Activated CD4-positive, alpha-beta T cell treated with anti-CD3 and anti-CD28 coated beads for 48 hours (primary cell): ENCODE results near the gene OSGIN1.
"Not testable (repeated sequence)": the region's sequence is repeated elsewhere in the genome, so short reads cannot be mapped to it uniquely, and the experiment has no call there.

Experiments used
- DNase-seq: peaks from one replicate; pipeline ENCODE4 v3.0.0-alpha.2; 2020

Gene OSGIN1

DNA sequence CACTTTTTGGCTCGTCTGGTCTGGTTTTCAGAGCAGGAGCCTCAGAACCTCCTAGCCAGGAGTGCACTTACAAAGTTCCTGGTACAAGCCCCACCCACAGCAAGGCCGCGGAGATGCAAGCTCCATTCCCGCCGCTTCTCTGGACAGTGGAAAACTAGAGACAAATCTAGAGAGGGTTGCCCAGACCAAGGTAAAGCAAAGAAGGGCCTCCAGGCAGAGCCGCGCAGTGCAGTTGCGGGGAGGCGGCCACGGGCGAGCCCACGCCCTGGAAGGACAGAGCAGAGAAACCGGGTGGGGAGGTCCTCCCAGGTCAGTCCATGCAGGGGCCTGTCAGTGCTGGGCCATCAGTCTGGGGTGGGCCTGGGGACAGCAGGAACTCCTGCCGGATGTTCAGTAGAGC lies 11.0 kb upstream of the OSGIN1 start:
- DNase-seq: no peak

DNA sequence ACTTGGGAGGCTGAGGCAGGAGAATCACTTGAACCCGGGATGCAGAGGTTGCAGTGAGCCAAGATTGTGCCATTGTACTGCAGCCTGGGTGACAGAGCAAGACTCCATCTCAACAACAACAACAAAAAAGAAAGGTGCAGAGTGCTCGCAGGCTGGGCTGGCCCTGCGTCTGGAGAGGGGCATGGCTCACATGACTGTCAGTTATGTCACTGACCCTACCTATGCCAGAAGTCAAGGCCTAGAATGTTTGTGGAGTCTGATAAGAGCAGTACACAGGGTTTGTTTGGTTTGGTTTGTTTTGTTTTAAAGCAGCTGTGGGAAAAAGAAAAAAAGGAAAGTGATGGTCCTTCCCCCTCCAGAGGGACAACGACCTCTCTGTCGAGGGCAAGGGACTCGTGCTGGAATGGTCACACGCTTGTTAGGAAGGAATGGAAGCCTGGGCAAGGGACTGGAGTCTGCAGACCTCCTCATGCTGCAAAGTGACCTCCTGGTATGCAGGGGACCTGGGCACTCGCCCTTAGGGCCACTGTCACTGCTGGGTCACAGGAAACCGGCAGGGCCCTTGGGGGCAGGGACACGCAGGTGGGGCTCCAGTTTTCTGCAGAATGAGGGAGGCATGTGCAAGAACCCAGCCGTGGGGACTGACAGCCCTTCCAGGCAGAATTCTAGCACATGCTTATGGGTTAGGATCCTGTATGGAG lies 10.1 kb upstream of the OSGIN1 start:
- DNase-seq: no peak

DNA sequence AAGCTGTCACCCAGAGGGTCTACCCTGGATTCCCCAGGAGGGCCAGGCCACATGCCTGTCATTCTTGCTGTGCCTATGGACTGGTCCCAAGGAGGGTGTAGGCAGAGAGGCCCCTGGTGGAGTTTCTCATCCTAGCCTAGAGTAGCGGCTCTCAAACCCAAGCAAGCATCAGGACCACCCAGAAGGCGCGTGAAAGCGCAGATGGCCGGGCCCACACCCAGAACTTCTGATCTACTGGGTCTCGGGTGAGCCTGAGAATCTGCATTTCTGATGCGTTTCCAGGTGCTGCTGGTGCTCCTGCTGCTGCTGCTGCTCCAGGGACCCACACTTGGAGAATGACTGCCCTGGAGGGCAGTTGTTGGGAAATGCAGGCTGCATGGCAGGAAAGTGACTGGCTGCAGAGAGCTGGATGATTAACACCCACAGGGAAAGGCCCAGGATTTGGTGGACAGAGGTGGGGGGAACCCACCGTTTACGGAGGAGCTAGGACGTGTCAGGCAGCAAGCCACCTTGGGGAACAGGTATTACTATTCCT lies 9.5 kb upstream of the OSGIN1 start:
- no peak for DNase-seq

DNA sequence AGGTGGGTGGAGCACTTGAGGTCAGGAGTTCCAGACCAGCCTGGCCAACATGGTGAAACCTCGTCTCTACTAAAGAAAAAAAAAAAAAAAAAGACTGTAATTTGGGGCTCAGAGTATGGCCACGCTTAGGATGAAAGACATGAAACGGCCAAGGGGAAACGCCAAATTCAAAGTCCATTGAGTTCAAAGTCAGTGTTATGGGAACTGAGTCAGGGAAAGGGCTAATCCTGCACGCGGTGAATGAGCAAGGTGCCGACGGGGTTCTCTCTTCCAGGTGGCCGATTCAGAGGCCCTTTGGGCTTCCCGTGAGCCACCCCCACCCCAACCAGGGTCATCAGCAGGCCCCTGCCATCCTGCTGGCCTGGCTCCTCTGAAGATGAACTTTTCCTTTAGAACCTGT lies 7.5 kb upstream of the OSGIN1 start:
- DNase-seq: no peak

DNA sequence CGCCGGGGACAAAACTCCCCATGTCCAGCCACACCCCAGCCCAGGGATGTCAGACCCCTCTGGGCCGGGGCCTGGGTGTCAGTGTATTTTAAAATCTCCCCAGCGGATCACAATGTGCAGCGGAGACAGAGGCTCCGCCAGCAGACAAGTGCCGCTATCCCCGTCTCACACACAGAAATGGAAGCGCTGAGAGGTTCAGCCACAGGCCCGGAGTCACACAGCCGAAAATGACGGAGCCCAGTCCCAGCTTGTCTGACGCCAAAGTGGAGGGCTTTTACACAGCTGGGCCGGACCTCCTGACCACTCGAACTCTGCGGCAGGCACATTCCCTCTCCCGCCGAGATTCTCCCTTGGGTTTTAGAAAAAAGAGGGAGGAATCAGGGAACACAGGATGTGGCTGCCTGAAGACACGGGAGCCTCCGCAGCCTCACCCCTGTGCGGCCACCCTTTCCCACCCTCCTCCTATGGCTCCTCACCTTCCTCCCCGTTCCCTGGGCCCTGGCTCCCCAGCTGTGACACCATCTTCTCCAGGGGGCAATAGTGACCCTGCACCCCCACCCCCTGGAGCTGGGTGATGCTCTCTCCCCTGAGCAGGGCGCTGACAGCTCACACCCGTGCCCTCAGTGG lies 6.8 kb upstream of the OSGIN1 start:
- DNase-seq: no peak

DNA sequence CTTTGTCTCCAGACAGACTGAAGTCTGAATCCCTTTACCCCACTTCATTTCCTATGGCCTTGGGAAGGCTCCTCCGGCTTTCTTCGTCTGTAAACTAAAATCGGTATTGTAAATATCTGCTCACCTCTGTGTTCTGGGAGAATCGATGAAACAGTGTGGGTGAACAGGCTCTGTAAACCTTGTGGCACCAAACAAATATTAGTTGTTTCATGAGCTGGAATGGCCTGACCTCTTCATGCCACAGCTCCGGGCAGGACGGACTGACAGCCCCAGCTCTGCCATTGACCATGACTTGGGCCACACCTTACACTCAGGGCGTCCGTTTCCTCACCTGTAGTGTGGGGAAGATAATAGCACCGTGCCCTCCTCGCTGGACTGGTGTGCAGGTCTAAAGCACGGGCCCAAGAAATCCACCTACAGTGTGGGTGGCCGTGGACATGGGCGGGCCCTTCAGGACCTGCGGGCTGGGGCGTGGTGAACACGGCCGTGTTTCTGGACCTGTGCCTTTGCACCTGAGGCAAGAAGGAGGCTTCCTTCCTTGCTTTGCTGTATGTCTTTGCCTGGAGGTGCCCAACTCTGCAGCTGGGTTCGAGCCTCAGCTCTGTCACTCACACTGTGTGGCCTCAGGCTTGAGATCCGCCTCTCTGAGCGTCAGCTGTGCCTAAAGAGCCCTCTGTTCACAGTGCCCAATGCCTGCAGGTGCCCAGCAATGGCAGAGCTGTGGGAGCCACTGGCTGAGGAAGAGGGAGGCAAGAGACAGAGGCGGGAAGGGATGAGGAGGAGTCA lies 6.1 kb upstream of the OSGIN1 start:
- DNase-seq: no peak

DNA sequence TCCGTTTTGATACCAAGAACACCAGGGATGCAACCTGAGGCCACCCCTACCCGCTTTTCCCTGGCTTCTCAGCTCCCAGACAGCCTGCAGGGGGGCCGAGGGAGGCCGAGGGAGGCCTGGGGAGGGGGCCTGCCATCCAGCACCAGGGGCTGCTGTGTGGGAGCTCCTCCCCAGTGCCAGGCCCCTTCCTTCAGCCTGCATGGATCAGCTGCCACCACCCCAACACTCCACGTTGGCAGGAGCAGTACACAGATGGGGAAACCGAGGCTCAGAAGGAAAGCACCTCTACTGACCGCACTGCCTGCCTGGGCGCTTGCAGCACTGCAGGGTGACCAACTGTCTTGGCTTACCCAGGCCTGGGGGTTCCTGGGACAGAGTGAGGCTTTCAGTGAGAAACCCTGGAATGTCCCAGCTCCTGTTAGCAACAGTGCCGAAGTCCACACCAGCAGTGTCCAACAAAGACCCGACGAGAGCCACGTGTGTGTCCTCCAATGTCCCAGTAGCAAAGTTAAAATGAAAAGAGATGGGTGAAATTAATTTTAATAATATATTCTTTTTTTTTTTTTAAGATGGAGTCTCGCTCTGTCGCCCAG lies 5.3 kb upstream of the OSGIN1 start:
- DNase-seq: no peak

DNA sequence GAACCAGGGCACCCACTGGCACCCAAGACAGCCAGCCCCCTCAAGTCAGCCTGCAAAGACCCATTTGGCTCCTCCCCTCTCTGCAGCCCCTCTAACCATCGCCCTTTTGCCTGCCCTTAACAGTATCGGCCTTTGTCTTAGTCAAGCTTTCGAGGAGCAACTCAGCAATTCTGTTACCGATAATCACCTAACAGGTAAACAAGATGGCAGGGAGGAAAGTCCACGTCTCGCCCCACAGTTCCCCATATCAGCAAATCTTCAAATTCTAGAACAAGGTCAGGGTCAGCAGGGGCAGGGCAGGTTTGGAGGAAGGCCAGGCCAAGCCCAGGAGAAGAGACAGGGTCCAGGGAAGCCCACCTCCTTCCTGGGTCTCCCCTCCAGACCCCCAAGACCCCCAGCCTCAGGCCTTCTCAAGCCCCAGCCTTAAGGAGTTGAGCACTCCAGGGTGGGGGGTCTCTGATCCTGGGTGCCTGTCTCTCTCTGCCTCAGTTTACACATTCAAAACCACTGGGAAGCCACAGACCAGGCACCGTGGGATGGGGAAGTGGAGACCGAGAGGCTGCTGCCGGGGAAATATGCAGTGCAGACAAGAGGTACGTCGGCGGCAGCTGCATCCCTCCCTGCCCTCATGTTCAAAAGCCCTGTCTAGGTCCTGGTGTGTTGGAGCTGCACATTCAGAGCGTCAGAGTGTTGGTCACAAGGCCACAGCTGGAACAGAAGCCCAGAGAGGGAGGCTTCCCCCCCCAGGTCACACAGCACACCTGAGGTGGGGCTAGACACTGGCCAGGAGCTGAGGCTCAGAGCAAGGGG lies 3.9 kb upstream of the OSGIN1 start:
- DNase-seq: no peak

DNA sequence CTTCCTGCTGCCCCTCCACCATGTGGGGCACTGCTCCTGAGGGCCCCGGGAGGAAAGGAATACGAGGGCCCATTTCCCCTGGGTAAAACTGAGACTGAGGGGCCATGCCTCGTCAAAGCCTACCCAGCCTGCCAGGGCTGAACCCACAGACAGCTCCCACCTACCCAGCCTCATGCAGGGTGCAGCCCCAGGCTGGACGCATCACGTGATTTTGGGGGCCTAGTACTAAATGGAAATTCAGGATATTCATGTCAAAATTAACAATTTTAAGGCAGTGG lies 3.4 kb upstream of the OSGIN1 start:
- DNase-seq: no peak

DNA sequence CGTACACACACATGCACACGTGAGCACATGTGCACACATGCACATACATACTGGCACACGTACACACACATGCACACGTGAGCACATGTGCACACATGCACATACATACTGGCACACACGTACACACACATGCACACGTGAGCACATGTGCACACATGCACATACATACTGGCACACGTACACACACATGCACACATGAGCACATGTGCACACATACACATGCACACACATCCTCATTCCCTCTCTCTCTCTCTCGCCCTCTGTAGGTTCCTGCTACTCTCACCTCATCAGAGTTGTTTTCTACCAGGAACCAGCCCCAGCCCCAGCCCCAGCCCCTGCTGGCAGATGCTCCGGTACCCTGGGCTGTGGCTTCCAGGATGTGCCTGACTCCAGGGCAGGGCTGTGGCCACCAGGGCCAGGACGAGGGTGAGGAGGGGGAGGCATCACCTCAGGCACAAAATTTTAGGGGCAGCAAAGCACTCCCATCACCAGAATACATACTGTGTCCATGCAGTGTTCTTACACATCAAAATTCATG lies 2.1 kb upstream of the OSGIN1 start:
- DNase-seq: not testable (repeated sequence)

DNA sequence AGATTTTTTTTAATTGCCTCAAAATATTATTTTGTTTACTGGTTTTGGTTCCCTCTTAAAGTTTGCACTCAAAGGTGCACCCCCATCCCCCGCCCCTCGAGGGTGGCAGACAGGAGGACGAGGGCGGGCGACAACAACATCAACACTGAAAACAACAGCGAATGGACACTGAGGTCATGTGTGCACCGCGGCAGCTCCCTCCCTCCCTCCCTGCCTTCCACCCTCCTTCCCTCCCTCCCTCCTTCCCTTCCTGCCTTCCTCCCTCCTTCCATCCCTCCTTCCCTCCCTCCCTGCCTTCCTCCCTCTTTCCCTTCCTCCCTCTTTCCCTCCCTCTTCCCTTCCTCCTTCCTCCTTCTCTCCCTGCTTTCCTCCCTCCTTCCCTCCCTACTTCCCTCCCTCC lies 1.5 kb upstream of the OSGIN1 start:
- no peak for DNase-seq

DNA sequence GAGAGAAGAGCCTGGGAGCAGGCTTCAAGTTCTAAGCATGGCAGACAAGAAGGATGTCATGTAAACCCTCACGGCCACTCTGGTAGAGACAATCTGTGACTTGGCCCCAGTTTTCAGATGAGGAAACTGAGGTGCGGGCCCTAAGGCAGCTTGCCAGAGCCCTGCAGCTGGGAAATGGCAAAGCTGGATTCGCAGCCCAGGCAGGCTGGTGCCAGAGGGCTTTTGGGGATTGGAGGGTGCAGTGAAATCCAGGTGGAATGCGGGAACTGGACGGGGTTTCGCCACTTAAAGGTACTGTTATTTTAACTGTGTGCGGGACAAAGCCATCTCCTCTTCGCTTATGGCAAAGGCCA lies 477 bp upstream of the OSGIN1 start:
- no peak for DNase-seq

DNA sequence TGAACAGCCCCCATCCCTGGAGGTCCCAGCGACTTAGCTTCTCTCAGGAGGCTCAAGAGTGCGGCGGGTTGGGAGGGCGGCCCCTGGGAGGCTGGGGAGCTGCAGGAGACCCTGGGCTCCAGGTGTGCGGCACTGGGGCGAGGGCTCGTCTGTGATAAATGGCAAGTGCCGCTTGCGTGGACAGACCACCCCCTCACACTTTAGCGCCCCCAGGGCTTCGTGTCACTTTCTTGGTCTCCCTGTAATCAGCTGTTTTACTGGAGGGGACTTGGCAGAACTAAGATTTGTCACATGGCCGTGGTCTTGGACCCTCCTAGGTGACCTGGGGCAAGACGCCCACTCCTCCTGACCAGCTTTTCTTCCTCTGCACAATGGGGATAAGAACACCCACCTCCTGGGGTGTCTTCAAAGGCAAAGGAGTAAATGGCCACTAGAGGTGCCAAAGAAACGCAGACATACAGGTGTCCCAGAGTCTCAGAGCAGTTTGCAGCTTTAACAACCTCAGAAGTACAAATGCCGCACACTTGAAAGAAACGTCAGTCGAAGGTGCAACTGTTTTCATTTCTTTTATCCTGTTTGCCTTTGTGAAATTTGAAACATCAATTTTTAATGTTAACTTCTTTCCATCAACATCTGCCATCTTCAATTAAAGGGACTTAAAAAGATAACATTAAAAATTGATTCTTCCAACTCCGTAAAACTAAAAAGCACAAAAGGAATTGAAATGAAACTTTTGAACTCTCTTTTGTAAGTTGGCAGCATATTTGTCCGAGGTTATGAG lies 946 bp downstream of the OSGIN1 start:
- peak; percentile 32 for DNase-seq

DNA sequence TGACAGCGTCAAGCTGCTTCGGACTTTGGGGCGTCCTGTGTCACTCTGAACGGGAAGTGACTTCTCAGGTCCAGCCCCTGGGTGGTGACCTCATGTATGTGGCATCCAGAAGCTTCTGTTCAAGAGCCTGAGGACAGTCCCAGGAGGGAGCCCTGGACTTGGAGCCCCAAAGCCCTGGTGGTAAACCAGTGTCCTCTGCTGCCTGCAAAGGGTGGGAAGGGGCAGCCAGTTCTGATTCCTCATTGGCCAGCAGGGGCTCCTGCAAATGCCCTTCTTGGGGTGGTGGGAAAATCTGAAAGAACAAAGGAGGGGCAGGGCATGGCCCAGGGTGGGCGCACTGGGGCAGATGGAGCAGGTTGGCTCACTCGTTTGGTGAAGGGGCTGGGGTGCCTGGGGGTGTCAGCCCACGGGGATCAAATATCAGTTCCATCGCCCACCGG lies 1.6 kb downstream of the OSGIN1 start:
- no peak for DNase-seq

DNA sequence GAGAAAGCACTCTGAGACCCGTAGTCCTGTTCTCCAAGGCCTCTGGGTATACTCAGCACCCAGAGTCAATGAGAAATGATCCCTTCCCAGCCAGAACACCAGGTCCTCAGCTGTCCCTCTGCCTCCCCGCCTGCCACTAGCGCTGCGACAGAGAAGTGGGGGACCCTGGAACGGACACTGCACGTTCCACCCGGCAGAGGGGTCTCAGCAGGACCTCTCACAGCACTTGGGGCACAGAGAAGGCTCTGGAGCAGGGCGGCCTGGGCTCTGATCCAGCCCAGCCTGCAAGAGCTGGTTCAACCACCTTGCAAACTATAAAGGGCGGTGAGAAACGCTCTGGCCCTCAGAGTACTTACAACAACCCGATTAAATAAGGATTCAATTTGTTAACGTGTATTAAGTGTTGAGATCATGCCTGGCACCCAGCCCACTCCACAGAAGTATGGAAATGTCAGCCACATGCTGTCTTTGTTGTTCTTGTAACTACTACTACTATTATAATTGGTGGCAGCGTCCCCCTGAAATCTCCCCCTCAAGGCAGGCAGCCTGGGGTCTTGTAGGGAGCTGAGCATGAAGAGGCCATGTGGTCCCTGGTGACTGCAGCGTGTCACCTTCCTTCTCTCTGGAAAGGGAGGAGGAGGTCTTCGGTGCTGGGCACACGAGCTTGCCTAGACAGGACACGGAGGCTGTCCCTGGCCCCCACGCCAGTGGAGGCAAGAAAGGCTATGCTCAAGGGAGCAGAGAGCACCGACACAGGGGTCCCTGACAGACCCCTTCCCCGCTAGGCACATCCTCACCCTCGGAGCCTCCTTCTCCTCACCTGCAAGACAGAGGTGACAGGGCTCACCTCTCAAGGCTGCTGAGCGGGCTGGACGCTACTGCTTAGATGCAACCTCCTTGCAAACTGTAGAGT lies 2.4 kb downstream of the OSGIN1 start:
- no peak for DNase-seq

DNA sequence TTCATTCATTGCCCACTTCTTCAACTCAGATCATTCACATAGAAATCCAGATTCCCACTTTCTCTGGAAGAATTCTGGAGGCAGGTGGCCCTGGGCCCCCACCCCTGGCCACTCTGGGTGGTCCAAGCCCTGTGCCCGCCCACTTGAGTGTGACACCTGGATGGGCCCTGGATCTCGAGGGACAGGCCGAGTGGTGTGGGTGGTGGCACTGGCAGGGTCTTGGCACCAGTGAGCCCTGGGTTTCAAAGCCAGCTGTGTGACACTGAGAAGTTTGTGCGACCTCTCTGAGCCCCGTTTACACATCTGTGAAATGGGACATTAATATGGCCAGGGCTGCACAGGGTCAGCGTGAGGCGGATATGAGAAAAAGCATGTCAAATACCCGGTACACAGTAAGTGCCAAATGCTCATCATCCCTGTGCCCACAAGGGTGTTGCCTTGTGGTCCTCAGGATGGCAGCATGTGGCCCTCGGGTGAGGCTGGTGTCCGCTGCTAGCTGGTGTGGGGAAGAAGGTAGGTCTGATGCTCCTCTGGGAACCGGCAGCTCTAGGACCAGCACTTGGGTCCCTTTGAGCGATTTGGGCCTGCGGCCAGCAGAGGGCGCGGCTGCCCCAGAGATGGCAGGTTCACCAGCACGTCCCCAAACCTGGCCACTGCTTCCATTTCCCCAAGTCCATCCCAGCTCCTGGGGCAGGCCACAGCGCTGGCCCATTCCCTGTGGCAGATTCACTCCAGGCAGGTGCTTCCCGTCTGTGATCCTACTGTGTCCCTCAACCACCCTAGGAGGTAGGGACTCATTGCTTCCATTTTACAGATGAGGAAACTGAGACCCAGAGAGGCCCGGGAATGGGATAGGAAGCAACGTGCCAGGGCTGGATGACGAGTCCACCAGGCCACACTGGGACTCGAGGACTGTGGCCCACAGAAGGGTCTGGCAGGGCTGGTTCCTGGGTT lies 3.6 kb downstream of the OSGIN1 start:
- peak; percentile 87 for DNase-seq

DNA sequence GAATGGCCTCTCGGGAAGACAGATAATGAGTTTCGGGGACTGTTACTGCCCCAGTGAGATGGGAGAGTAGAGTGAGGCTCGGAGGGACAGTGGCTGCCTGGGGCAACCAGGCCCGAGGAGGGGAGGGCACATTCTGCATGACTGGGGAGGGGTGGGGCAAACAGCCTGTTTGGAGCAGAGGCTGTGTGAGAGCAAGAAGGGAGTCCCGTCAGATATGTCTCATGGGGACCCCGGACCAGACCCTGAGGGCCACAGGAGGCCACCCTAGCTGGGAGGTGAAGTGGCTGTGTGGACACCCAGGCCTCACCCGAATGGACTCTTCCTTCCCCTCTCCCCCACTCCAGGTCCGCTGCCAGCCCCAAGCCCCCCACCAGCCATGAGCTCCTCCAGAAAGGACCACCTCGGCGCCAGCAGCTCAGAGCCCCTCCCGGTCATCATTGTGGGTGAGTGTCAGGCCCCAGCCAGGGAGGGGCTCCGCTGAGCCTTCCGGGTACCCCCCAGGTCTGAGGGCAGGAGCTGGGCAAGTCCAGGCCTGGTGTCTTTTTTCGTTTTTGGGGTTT lies 4.3 kb downstream of the OSGIN1 start:
- DNase-seq: no peak

DNA sequence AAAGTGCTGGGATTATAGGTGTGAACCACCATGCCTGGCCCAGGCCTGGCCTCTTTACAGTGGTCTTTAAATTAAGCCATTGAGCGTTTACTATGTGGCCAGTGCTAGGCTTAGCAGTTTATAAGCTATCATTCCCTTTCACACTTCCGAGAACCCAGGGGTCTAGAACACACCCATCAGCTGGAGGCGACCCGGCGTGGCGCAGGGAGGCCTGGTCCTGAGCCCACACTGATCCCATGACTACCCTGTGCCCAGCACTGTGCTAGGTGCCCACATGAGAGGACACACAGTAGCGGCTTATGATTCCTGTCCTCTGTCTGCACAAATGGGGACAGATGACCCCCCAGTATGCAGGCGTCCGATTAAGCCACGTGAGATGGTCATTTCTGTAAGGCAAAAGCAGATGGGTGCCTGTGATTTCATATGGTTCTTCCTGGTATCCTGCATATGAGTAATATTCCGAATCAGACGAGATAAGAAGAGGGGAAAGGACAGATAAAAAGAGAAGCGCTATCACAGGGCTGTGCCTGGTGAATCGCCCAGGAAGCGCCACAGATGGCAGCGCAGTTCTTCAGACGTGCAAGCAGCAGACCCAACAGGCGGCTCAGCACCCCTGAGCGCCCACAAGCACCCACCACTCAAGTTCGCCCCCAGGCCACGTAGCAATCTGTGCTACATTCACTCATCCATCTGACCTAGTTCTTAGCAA lies 5.3 kb downstream of the OSGIN1 start:
- no peak for DNase-seq
